GM12874 (cell line): ENCODE results near the gene TK2.

Experiments
- TF ChIP-seq, protein P1 (sequence below): IDR thresholded peaks from 2 replicates; pipeline ENCODE4 v1.5.1; 2011; ENCODE audit warnings: low read depth, mild to moderate bottlenecking, control low read depth, low read length, moderate library complexity; ENCODE audit not compliant: insufficient read depth

TK2 gene

DNA sequence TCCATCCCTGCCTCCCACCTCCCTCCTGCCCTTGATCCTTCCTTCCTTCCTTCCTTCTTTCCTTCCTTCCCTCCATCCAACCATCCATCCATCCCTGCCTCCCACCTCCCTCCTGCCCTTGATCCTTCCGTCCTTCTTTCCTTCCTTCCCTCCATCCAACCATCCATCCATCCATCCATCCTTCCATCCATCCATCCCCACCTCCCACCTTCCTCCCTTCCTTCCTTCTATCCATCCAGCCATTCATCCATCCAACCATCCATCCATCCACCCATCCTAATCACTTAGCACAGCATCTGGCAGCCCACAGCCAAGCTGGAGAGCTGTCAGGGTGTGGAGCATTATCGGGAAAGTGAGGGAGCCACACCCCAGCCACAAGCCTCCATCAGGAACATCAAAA, 54.5 kb downstream of the TK2 start:
- TF ChIP-seq, protein P1, sequence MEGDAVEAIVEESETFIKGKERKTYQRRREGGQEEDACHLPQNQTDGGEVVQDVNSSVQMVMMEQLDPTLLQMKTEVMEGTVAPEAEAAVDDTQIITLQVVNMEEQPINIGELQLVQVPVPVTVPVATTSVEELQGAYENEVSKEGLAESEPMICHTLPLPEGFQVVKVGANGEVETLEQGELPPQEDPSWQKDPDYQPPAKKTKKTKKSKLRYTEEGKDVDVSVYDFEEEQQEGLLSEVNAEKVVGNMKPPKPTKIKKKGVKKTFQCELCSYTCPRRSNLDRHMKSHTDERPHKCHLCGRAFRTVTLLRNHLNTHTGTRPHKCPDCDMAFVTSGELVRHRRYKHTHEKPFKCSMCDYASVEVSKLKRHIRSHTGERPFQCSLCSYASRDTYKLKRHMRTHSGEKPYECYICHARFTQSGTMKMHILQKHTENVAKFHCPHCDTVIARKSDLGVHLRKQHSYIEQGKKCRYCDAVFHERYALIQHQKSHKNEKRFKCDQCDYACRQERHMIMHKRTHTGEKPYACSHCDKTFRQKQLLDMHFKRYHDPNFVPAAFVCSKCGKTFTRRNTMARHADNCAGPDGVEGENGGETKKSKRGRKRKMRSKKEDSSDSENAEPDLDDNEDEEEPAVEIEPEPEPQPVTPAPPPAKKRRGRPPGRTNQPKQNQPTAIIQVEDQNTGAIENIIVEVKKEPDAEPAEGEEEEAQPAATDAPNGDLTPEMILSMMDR = no peak

DNA sequence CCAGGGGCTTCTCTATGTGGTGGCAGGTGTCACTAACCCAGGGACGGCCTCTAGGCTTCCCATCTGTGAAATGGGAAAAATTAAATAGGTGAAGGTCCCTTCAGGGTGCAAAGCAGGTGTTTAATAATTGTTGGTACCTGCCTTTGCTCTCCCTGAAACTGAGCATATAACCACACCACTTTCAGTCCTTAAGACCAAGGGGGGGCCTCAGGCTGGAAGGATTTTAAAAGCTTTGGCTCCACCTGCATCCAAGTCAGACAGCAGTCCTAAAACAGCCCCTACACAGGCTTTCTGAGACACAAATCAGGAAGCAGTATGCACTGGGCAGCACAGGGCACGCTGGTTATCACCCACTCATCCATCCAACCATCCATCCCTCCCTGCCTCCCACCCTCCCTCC, 55.0 kb downstream of the TK2 start:
- TF ChIP-seq, protein P1 = no peak

DNA sequence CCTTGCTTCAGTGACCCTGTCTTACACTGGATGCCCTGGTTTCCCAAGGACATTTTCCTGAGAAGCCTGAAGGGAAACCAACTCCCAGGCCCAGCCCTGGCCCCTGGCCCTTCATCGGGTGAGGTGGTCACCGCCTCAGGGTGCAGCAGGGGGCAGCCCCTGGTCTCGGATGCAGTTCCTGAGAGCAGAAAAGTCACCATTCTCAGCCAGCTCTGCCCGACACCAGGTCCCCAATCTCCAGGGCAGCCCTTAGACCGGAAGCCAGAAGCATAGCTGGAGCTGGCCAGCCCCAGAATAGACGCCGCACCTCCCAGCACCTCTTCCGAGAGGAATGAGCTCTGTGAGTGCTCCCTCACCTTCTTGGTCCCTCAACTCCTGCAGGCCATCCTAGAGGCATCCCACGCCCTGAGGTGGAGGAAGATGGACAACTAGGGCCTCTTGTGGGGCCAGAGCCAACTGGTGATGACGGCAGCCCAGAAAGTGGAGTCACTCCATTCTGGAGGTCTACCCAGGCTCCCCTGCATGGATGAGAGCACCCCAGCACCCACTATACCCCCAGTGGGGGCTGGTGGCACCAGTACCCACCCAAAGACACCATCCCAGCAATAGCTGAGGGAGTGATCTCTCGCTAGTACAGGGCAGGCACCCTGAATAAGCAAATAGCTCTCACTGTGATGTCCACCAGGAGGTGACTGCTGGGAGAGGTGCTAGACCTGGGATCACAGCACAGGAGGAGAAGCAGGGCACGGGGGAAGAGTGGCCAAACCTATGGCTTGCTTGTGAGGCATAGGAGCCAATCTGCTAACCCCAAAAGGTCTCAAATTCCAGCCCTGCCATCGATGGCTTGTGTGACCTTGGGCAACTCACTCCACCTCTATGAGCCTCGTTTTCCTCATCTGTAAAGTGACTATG, 56.2 kb downstream of the TK2 start:
- TF ChIP-seq, protein P1 = no peak

DNA sequence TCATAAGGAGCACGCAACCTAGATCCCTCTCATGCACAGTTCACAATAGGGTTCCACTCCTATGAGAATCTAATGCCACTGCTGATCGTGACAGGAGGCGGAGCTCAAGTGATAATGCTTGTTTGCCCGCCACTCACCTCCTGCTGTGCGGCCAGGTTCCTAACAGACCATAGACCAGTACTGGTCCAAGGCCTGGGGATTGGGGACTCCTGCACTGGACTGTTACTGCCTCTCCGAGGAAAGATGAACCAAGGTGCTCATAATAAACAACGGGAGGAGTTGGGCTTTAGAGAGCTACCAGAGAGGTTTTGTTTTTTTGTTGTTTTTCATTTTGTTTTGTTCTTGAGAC, 58.2 kb downstream of the TK2 start:
- TF ChIP-seq, protein P1 = no peak

DNA sequence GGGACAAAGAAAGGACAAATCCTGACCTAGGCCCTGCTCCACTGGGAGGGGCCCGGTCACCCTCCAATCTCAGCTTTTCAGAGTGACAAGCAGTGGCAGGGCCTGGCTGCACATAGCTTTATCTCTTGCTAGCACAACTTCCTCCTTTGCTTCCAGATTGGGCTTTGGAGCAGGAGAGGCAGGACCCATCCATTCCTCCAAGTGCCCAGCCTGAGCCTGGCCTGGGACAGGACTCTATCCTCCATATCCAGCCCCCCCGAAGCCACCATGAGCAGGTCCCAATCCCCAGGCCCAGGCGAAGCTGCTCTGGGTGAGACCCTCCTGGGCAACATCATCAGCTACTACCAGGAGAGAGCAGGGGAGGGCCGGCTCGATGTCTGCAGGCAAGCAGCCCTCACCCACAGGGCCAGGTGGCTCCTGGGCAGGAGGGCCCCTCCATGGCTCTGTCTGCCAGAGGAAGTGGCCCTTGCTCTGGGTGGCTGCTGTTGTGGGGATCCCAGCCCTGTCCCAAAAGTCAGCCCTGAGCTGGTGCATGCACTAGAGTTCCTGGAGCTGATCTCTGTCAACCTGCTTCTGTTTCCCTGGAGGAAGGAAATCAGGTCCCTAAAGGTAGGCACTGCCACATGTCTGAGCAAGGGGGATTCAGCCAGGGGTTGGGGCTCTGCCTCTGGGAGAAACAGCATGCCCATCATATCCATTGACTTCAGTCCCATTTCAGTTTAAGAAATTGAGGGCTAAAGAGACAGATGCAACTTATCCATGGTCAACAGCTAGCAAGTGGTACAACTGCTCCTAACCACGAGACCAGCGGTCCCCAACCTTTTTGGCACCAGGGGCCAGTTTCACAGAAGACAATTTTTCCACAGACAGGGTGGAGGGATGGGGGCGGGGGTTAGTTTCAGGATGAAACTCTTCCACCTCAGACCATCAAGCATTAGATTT, 58.9 kb downstream of the TK2 start:
- TF ChIP-seq, protein P1 = no peak

DNA sequence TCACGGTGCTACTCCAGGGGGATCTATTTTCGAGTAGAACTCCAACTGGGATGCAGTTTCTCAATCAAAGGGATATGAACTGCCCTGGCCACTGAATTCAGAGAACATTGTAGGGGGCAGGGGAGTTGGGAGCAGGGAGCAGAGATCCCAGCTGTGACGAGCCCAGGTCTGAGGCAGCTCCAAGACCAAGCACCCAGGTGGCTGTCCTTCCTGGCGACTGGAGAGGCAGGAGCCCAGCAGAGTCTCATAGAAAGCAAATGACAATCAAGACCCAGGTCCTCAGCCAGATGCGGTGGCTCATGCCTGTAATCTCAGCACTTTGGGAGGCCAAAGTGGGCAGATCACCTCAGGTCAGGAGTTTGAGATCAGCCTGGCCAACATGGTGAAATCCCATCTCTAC, 60.1 kb downstream of the TK2 start:
- TF ChIP-seq, protein P1 = no peak

DNA sequence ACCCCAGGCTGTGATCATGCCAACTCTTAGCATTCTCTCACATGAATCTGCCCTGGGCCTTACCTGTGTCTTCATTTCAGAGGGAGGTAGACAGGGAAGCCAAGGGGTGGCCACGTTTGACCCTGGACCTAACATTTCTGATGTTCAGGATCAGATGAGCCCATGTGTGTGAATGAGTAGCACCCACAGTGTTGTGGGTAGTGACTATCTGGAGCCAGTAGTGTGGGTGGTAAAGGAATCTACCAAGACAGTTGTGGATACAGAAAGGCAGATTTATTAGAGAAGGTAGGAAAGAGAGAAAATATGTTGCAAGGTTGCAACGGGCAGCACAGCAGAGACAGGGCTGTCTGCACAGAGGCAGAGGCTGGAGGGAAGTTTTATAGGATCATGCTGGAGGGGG, 60.5 kb downstream of the TK2 start:
- TF ChIP-seq, protein P1 = no peak
